GM21786 (cell line): ENCODE measurements around the gene NAGA.
"Not testable (repeated sequence)": the region's sequence is repeated elsewhere in the genome, so short reads cannot be mapped to it uniquely, and the experiment has no call there.

Experiments used
- ATAC-seq: cut with Tn5 transposase; IDR thresholded peaks from one replicate; pipeline ENCODE4 v1.9.1; 2021; ENCODE audit not compliant: unreplicated experiment

The NAGA gene

GRCh38 chr22:42070517-42071422 is at the start of gene NAGA:
TSS of gene NAGA (minus strand) at chr22:42070812. CDS start at chr22:42070297, 515 bp downstream.
- ATAC-seq = peak; percentile 85

- no peak for ATAC-seq
Measured at GRCh38 chr22:42116848-42117424, 46.3 kb upstream of the NAGA start.

GRCh38 chr22:42115420-42115830 is 44.8 kb upstream of the NAGA start:
- ATAC-seq = not testable (repeated sequence)

GRCh38 chr22:42114721-42115120 is 44.1 kb upstream of the NAGA start:
- ATAC-seq = no peak

GRCh38 chr22:42112793-42113192 is 42.2 kb upstream of the NAGA start:
- not testable (repeated sequence) for ATAC-seq

- no peak for ATAC-seq
Measured at GRCh38 chr22:42111798-42112197, 41.2 kb upstream of the NAGA start.

- no peak for ATAC-seq
Measured at GRCh38 chr22:42108848-42109247, 38.2 kb upstream of the NAGA start.

GRCh38 chr22:42104332-42104860 is 33.8 kb upstream of the NAGA start:
- ATAC-seq = not testable (repeated sequence)

GRCh38 chr22:42101199-42101598 is 30.6 kb upstream of the NAGA start:
- ATAC-seq = no peak

GRCh38 chr22:42091455-42091782 is 20.8 kb upstream of the NAGA start:
- ATAC-seq = no peak

GRCh38 chr22:42090596-42091454 is 20.2 kb upstream of the NAGA start, which contains the start of gene NDUFA6:
TSS of gene NDUFA6 (minus strand) at chr22:42090772. CDS start at chr22:42090744, 28 bp downstream.
- ATAC-seq = peak; percentile 95

- ATAC-seq = no peak
Measured at GRCh38 chr22:42086051-42086450, 15.4 kb upstream of the NAGA start.

GRCh38 chr22:42084874-42085273 is 14.3 kb upstream of the NAGA start:
- no peak for ATAC-seq

GRCh38 chr22:42083119-42083518 is 12.5 kb upstream of the NAGA start:
- no peak for ATAC-seq

- ATAC-seq = no peak
Measured at GRCh38 chr22:42080287-42080686, 9.7 kb upstream of the NAGA start.

- ATAC-seq = peak; percentile 84
Measured at GRCh38 chr22:42079319-42080251, 9.0 kb upstream of the NAGA start, which contains the start of gene SMDT1. TSS of gene SMDT1 (plus strand) at chr22:42079700. CDS start at chr22:42079769, 69 bp downstream.

GRCh38 chr22:42078469-42079318 is 8.1 kb upstream of the NAGA start:
- ATAC-seq = no peak

GRCh38 chr22:42077486-42078125 is 7.0 kb upstream of the NAGA start:
- no peak for ATAC-seq
